ENCODE measurements around the gene ARMH1.

- TF ChIP-seq CTCF (conservative IDR thresholded peaks at IDR 0.05; ENCODE audit: low read length): no peak
- no peak for TF ChIP-seq EZH2phosphoT487 (IDR thresholded peaks at IDR 0.05; ENCODE audit: borderline replicate concordance)
Measured at GRCh38 chr1:44707112-44707881, 32.8 kb downstream of the ARMH1 start.
